NAMALWA (cell line): ENCODE measurements around the gene TFIP11.

Experiments
- DNase-seq: peaks from one replicate; pipeline ENCODE4 v3.0.0-alpha.2; 2015; ENCODE audit warnings: low spot score

TFIP11 gene

DNA sequence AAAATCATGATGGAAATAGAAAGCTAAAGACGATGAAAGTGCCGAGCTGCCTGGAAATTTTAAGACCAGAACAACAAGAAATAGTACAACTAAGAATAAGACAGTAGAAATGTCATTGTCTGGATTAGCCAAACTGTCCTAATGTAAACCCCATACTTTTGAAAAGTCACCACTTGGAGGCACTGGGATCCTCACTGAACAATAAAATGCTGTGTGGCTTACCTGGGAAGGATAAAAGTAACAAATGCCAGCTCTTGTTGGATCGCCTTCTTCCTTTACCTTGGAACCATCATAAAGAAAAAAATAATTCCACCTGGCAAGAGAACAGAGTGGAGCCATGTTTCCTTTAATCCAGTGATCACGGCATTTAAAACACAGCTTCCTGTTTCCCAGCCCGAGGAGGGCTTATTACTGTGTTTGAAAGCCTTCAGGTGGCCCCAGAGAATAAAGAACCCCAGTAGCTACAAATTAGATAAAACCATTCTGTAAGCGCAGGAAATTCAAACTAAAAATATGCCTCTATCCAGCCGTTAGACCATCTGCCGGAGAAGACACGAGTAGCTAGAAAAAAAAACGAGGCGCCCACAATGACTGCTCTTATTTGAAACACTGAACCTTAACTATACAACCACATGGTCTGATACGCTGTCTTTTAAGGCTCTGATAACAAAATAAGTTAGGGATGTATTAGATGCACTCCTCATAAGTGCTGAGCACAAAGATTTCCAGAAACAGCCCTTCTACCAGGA is 33.1 kb downstream of the TFIP11 start:
- DNase-seq: peak; percentile 78

DNA sequence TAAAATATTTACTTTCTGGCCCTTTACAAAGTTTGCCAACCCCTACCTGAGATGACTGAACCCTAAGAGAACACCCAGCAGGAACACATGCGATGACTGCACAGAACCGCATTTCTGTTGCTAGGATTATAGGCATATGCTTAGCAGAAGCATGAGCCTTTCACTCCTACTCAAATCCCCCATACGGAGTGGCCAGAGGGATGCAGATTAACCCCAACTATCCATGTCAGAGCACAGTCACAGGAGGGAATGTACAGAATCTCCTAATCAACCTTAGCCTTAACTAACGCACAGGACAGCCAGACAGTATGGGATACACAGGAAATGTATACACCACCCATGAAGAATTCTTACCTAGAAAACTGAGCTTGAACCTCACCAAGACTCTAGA is 34.9 kb downstream of the TFIP11 start:
- peak; percentile 32 for DNase-seq

DNA sequence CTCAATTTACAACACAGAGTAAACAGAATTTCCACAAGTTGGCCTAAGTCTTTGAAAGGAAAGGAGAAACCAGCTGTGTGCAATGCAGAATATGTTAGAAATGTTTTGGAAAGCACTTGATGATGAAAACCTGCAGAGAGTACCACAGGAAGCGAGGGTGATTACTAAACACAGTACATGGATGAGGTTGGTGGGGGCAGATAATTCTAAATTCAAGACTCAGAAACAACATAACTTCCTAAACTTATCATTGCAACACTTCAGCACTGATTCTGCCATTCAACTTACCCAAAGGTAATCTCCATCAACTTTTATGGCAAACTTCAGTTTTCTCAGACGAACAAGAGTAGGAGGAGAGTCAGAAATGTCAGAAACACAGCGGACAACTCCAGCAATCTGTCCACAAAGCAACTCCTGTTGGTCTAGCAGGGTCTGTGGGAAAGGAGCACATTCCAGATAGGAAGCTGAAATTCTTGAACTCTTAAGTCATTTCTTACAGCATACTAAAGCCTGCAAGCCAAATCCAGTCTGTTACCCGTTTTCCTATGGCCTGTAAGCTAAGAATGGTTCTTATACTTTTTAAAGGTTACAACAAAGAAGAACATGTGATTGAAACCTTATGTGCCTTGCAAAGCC is 35.5 kb downstream of the TFIP11 start:
- no peak for DNase-seq

DNA sequence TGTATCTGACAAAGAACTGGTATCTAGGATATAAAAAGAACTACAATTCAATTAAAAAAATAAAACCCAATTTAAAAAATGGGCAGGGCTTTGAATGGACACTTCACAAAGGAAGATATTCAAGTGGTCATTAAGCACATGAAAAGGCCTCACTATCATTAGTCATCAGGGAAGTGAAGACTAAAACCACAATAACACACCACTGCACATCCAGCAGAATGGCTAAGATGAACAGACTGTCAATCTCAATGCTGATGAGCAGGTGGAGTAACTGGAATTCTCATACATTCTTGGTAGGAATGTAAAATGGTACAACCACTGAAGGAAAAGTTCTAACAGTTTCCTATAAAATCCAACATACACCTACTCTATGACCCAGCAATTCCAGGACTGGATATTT is 37.6 kb downstream of the TFIP11 start:
- DNase-seq: no peak

DNA sequence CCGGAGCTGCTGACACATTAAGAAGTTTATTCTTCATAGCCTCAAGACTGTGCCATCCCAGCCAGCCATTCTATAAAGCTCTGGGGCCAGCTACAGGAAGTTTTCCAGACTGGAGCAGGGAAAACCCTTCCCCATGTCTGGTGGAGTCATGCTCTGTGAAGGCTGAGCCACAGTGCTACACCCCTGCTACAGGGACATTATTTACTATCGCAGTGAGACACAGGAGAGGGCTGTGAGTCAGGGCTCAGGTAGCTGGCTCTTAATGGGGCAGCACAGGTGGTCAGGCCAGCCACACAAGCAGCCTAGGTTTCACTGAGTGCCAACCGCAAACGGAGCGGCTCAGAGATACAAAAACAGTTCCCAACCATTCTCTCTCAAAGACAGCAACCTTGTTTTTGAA is 40.8 kb downstream of the TFIP11 start:
- no peak for DNase-seq

DNA sequence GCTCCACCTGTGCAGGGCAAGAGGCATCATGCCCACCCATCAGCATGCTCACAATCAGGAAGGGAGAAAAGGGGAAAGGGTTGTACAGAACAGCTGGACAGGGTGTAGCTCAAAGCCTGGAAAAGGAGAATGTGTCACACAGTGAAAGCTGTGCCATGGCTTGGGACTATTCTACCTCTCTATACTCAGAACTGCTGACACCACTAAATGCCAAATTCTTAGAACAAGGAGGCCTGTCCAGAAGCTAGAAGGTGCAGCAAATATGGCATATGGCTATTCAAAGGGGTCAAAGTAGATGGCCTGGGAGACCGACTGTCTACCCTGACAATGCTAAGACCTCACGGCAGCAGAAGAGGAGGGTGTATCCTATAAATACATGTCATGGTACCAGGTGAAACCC is 41.5 kb downstream of the TFIP11 start:
- DNase-seq: no peak

DNA sequence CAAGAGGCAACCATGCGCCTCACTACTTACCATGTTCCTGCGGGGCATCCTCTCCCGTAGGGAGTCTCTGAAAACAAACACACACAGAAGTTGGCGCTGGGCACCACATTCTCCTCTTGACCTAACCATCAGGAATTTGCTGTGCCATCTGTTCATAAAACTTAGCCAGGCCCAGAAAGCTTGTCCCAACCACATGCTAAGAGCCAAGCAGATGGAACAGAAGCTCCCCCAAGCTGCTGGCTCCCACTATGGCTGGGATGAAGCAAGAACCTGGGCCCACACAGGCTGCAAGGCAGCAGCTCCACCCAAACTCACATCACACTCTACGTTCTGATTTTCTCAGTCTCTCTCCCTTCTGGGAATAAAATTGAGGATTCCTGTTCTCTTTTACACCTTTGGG is 46.1 kb downstream of the TFIP11 start:
- DNase-seq: no peak

DNA sequence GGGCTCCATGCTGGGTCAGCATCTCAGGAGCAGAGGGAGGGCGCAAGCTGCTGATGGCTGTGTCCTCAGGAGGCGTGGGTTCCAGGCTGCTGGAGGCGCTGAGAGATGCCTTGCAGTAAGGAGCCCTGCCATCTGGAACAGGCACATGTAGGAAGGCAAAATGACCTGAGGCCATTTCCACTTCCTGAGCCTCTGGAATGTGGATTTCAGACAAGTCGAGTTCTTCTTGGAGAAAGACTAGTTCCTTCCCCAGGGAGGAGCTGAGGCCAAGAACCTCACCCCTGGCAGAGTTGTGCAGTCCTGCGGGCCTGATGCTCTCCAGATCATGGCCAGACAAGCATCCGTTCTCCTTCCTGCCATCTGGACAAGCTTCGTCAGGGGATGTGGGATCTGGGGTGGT is 48.0 kb downstream of the TFIP11 start:
- DNase-seq: no peak

DNA sequence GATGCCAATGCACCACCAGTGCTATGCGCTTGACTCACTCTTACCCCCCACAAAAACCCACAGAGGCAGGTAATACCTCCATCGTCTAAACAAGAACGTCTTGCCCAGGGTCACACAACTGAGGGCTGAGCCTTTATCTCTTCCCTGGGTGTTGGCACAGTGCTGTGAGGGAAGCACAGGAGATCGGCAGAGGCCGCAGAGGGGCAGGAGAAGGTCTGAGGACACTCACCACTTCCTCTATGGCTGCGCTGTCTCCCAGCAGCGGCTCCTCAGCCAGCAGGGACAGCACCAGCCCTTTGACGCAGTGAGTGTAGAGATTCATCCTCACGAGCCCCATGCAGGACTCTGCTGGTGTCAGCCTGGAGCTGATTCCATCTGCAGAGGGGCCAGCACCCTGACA is 48.6 kb downstream of the TFIP11 start:
- no peak for DNase-seq

DNA sequence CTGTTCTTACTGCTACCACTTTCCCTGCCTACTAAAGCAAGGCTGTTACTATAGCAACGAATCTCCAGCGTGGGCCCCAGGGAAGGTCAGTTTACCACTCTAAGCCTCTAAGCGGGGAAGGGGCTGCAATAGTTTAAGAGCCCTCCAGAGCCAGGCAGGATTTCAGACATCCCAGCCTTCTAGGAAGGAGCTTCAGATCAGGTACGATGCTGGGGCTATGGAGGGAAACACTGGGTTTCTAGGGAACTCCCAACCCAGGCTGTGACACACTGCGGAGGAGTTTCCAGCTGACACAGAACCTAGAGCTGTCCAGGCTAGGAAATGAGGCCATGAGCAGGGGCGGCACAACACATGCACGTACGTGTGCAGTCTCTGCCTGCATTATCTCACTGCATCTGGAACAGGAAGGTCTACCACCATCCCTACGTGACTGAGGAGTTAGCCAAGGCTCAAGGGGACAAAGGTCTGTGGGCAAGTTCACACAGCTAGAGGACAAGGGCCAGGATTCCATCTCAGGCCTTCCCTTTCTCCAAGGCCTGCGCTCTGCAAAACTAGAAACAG is 49.1 kb downstream of the TFIP11 start:
- DNase-seq: no peak

DNA sequence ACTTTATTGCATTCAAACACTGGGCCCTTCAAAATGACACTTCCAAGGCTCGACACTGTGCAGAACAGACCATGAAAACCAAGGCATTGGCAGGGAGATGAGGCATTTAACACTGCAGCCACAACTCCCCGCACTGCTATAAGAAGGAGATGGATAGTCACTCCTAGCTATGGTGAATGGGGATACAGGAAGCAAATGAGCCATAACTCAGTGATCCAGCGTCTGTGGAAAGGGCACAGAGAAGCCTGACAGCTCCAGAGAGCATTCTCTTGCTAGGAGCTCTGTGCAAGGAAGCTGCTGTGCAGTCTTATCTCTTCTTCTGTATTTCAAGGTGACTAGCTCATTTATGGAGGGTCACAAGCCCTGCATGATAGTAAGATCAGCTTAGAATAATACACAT is 49.6 kb downstream of the TFIP11 start:
- DNase-seq: no peak

DNA sequence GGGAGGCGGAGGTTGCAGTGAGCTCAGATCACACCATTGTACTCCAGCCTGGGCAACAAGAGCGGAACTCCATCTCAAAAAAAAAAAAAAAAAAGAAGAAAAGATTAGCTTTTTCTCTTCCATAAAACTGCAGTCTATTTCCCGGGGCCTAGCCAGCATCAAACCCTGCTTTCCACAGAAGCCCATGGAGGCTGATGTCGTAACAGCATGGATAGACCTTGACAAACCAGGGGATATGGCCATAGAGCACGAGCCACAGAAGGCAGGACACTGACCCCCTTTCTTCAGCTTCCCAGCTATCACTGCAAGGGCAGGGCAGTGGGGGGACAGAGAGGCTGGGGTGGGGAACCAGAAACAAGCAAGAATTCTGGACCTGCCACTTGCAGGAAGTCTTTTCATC is 50.2 kb downstream of the TFIP11 start:
- no peak for DNase-seq

DNA sequence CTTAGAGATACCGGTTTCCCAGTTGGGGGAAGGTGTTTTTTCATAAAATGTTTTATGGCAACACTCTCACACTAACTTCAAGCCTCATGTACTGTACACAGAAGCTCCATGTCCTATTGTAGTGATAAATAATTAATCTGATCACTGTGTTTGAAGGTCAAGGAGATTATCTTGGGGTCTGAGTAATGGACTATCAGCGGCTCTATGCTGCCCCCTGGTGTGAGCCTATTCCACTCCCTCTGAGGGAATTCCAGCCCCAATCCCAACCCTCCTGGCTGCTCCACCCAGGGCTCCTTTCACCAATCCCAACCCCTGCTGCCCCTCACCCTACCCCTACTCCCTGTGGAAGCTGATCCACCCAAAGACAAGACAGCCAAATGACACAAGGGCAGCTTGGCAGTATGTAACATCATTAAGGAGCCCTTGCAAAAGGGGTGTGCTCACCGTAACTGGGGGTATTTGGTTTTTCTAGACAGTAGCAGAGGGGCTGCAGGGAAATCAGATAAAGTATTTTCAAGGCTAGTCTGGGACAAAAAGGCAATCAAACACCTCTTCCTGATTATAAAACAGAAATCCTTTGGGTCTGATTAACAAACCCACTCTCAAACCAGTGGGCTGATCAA is 51.0 kb downstream of the TFIP11 start:
- DNase-seq: no peak

DNA sequence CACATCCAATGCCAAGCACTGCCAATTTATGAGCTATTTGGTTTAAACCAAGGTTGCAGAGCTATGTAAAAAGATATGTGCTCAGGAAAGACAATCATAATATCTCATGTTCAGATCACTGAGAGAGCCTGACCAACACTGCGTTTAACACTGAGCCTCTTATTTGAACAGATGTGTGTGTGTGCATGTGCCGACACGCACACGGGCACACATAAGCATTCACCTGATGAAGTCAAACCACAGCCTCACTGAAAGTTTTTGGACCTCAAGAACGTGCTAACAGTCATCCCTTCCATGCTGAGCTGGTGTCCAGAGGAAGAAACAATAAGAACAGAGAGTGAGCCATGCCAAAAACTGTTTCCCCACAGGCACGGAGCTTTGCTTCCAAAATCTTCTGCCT is 52.1 kb downstream of the TFIP11 start:
- no peak for DNase-seq

DNA sequence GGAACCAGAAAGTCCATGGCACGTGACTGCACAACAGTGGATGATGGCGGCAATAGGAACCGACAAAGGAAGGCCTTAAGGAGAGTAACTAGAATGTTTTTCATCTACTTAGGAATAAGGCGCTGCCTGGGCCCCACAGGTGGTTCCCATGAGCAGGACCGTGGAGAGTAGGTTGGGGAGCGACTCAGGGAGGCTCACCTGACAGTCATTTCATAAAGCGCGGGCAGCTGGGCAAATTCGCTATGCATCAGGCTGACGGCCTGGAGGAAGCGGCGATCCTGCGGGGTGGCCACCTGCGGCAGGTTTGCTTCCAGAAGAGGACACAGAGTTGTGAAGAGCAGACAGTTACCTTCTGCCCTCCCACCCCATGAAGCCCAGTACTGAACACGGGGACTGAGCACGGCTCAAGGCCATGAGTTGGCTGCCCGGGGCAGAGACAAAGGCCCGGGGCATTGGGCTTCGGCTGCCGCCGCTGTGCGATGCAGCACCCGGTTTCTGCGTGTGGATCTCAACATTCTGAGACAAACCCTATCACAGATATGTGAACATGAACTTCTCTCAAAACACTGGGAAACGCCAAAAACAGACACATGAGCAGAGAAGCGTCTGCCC is 54.5 kb downstream of the TFIP11 start:
- no peak for DNase-seq

DNA sequence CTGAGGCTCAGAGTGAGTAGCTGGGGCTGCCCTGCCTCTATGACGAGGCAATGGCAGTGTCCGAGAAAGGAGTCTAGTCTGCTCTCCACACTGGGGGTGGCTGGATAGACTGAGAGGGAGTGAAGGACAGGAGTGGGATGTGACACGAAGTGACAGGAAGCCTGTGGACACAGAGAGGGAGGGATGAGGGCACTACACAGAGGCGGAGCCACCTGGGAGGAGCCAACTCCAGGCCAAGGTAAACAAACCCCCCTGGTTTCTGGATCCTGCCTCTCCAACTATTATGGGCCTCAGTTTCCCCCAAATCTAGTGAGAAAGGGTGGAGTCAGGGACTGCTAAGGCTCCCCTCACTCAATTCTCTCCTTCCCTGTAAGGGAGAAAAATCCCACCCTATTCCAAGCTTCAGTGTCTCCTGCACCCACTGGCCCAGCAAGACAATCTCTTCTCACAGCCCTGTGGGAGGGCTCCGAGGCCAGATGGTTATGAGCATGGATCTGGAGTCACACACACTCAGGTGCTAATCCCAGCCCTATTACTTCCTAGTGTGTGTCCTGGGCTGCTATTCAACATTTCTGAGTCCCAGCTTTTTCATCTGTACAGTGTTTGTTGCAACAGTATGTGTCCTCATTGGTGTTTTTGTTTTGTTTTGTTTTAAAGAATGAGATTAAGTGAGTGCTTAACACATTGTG is 58.3 kb downstream of the TFIP11 start:
- DNase-seq: no peak

DNA sequence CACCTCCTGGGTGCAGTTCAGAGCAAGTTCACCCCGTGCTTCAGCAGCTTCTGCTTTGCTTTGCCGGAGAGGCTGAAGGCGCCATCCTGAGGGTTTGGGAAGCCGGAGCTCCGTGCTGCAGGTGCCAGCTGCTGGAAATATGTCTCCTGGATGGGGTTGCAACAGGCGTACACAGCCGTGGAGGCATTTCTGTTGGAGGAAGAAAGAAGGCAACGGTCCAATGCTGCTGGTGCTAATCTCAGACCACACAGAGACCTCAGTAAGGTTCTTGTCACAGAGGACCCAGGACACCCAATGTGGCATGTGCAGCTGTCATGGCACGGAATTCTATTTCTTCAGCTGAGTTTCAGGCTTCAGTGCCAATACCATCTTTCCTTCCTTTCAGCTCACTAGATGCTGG is 59.1 kb downstream of the TFIP11 start:
- no peak for DNase-seq

DNA sequence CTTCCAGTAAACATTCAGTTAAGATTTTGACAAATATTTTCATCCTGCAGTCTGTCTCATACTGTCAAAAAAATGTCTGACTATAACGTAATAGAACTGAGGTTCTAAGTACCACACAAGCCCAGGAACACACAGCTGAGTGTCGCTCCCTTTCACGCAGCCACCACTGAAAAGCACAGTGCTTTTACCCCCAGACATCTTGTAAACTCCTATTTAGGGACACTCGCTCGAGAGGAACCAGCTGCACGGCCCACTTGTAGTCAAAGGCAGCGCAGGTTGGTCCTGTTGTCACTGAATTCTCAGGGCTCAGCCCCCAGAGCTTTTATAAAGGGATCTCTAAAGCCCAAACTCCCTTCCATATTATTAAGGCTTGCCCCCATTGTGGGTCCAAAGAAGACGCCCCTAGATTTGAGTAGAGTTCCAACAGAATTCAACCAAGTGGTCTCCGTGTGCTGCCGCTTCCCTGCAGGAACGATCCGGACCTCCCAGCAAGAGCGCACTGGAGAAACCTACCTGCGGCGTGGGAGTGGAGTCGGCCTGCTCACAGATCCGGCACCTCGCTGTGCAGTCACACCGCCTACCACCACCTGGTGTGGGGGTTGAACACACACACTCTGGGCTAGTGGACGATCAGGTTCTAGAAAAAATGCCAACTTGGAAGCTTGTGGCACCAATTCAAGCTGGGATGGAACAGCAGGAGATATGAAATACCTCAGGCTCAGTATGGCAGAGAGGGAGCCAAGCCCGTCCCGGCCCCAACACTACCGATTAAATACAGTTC is 59.8 kb downstream of the TFIP11 start:
- no peak for DNase-seq

DNA sequence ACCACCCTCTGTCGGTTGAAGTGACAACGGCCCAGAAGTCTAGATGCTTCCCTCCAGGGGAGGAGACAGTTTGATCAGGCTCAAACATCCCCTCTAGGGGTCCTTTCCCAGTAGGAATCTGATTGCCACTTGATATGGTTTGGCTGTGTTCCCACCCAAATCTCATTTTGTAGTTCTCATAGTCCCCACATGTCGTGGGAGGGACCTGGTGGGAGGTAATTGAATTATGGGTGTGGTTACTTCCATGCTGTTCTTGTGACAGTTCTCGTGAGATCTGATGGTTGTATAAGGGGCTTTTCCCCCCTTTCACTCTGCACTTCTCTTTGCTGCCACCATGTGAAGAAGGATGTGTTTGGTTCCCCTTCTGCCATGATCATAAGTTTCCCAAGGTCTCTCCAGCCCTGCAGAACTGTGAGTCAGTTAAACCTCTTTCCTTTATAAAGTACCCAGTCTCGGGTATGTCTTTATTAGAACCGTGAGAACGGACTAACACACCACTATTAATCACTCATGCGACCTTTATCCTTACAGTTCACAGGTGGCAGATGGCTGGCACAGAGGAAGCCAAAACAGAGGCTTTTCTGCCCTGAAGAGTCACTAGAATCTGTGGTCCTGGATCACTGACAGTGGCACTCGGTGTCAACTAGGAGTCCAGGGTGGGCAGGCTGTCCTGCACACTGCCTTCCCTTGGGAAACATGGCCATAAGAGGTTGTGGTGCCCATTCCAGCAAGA is 61.7 kb downstream of the TFIP11 start:
- DNase-seq: no peak

DNA sequence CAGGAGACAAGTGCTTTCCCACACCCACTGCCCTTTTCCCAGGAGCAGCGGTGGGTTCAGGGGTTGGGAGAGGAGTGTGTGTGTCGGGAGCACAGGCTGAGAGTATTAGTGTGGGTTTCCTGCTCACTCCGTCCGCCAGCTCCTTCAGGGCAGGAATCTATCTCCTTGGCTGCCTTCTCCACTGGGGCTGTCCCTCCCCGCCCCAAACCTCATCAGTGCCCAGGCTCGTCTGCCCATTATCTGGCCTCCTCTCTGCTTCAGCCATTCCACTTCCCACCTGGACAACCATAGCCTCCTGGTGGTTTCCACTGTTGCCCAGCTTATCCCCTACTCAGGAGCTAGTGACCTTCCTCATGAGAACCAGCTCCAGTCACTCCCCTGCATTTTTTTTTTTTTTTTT is 63.3 kb downstream of the TFIP11 start:
- DNase-seq: no peak

DNA sequence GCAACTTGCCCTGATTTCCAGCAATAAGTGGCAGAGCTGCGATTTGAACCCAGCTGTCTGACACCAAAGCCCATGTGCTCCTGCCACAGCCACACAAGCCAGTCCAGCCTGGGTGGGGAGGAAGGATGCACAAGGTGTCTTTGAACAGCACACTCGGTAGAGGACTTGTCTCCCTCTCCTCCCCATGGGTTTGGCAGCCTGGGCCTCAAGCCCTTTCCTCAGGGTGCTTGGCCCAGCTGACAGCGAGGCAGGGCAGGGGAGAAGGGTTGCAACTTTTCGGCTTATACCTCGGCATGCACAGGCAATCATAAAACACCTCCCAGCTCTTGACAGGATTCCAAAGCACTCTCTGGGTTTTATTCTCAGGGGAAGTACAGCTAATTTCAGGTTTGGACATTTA is 63.9 kb downstream of the TFIP11 start:
- no peak for DNase-seq
